ENCODE results near the gene IRAK1.
"Not testable (repeated sequence)": the region's sequence is repeated elsewhere in the genome, so short reads cannot be mapped to it uniquely, and the experiment has no call there.

IRAK1 gene

GRCh38 chrX:154018518-154019060 lies 1.1 kb downstream of the IRAK1 start:
- DNase-seq, result no peak

- no peak for DNase-seq
Observed at GRCh38 chrX:154017766-154018517, 1.8 kb downstream of the IRAK1 start.

GRCh38 chrX:154016366-154017076 lies 3.2 kb downstream of the IRAK1 start:
- DNase-seq, result no peak

- no peak for DNase-seq
Observed at GRCh38 chrX:154015581-154016264, 4.0 kb downstream of the IRAK1 start.

GRCh38 chrX:154014429-154015380 lies 5.0 kb downstream of the IRAK1 start:
- no peak for DNase-seq

- DNase-seq, result no peak
Observed at GRCh38 chrX:154013614-154014360, 5.9 kb downstream of the IRAK1 start.

- no peak for DNase-seq
Observed at GRCh38 chrX:154013001-154013421, 6.7 kb downstream of the IRAK1 start.

GRCh38 chrX:154012336-154012991 lies 7.2 kb downstream of the IRAK1 start:
- no peak for DNase-seq

- DNase-seq, result no peak
Observed at GRCh38 chrX:154011376-154012335, 8.0 kb downstream of the IRAK1 start.

GRCh38 chrX:154010330-154011087 lies 9.2 kb downstream of the IRAK1 start:
- DNase-seq, result no peak

GRCh38 chrX:154008521-154008920 lies 11.2 kb downstream of the IRAK1 start:
- DNase-seq, result no peak

- DNase-seq, result no peak
Observed at GRCh38 chrX:154006947-154007346, 12.8 kb downstream of the IRAK1 start.

GRCh38 chrX:154004315-154004714 lies 15.4 kb downstream of the IRAK1 start:
- DNase-seq, result no peak

- no peak for DNase-seq
Observed at GRCh38 chrX:154002215-154002719, 17.4 kb downstream of the IRAK1 start.

GRCh38 chrX:154000051-154000450 lies 19.7 kb downstream of the IRAK1 start:
- no peak for DNase-seq

- DNase-seq, result no peak
Observed at GRCh38 chrX:153999359-154000037, 20.2 kb downstream of the IRAK1 start.

GRCh38 chrX:153995504-153995903 lies 24.2 kb downstream of the IRAK1 start:
- DNase-seq, result no peak

- not testable (repeated sequence) for DNase-seq
Observed at GRCh38 chrX:153994398-153994797, 25.3 kb downstream of the IRAK1 start.
